SK-N-MC (cell line): ENCODE data around the gene MGAT5.

Experiments
- EZH2 ChIP-seq: fragments of 200-600 bp; sonication (generic); IDR thresholded peaks from one replicate; pipeline ENCODE4 v1.6.1; 2017; ENCODE audit warnings: antibody characterized with exemption
- FOXP2 ChIP-seq: optimal IDR thresholded peaks from 2 replicates; pipeline ENCODE3; 2011; ENCODE audit warnings: mild to moderate bottlenecking, moderate library complexity; ENCODE audit not compliant: insufficient read depth; ENCODE audit errors: extremely low read length, control extremely low read depth

DNA sequence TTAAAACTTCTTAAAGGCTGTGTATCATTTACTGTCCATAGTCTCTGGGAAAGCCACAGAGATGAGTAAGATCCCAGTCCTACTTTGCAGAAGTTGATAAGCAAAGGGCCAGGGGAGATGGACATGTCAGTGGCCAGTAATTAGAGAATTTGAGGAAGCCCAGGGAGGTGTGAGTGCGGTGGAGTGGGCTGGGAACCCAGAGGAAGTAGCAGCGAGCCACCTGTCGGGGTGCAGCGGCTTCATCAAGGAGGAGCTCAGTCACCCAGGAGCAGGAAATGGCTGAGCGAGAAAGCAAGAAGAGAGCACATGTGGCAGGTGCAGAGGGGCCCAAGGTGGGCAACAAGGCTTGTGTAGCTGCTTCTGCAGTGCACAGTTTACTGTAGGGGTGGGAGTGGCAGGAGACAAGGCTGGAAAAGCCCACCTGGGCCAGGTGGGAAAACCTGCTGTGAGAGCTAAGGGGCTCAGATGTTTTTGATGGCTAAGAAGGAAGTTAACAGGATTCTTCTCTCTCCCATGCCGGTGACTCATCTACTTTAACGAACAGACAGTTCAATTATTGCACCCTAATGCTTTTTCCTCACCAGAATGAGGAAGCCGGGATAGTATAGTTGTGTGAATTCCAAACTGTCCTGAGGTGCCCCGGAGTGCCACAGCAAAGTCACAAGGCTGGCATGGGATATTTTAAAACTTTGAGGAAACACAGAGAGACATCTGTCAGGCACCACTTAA, 34.8 kb upstream of the MGAT5 start:
- TF ChIP-seq EZH2: no peak
- no peak for TF ChIP-seq FOXP2
